Stimulated activated CD4-positive, alpha-beta T cell treated with anti-CD3 and anti-CD28 coated beads, Interleukin-2, amount 100 ng/mL, for 4 hours (primary cell): ENCODE results near the gene TMEM170A.
A peak's percentile ranks its signal among the peaks of the same experiment; 100 is the strongest.
"Not testable (repeated sequence)": the region's sequence is repeated elsewhere in the genome, so short reads cannot be mapped to it uniquely, and the experiment has no call there.

ENCODE experiments used
- DNase-seq: peaks from one replicate; pipeline ENCODE4 v3.0.0-alpha.2; 2020; ENCODE audit warnings: low read depth

The TMEM170A gene

DNA sequence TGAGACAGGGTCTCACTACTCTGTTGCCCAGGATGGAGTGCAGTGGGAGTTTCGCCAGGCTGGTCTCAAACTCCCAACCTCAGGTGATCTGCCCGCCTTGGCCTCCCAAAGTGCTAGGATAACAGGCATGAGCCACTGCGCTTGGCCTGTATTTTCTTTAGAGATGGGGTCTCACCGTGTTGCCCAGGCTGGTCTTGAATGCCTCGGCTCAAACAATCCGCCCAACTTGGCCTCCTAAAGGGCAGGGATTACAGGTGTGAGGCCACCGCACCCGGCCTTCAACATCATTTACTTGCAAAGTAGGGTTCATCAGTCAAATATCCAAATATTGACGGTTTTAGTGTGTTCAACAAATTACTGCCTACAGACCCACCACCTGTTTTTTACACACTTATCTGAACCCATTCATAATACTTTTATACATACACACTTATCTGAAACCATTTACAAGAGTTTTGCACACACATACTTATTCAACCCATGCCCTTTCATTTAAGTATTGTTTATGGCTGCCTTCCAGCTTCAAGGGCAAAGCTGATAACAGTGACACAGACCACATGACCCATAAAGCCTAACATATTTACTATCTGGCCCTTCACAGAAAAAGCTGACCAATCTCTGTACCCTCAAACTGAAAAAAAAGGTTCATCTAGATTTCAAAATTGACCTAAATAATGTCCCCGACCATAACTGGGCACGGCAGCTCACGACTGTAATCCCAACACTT lies 11.9 kb downstream of the TMEM170A start:
- no peak for DNase-seq

DNA sequence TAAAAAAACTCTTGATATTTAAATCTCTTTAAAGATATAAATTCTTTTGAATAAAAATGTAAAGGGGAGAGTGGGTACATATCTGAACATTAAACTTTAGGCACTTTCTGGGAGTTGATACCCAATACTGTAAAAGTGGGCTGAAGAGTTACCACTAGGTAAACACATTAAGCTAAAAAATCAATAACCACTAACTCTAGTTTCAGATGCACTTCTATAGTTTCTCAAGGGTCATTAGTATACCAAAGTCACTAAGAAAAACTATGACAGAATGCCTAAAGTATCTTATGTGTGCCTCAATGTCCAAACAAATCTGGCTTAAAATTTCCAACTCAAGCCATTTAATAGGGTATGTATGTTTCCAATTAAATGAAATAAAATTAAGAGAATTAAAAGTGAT lies 18.1 kb downstream of the TMEM170A start:
- DNase-seq, result no peak

DNA sequence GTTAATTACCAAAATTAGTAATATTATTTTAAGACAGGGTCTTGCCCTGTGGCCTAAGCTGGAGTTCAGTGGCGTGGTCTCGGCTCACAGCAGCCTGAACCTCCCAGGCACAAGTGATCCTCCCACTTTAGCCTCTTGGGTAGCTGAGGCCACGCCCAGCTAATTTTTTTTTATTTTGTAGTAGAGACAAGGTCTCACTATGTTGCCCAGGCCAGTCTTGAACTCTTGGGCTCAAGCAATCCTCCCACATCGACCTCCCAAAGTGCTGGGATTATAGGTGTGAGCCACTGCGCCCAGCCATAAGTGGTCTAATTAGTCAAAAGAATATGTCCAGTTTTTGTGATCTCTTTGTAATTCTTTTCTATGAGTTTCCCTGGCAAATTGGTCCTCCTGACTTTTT lies 19.2 kb downstream of the TMEM170A start:
- DNase-seq, result no peak

DNA sequence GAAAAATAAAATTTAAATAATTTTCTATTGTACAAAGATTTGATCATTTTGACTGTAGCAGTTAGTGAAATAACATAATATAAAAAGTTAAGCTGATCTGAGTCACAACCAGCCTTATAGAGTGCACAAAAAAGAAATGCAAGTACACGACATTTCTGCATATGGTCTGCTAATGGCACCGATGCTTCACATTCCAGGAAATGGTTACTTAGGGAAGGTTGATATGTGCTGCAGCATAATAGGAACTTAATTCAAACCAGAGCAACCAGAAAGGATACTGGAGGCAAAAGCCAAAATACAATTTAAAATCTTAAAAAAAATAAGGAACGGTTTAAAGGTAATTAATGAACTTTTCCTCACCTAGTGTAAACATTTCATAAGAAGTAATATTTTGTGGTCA lies 21.2 kb downstream of the TMEM170A start:
- DNase-seq, result no peak

DNA sequence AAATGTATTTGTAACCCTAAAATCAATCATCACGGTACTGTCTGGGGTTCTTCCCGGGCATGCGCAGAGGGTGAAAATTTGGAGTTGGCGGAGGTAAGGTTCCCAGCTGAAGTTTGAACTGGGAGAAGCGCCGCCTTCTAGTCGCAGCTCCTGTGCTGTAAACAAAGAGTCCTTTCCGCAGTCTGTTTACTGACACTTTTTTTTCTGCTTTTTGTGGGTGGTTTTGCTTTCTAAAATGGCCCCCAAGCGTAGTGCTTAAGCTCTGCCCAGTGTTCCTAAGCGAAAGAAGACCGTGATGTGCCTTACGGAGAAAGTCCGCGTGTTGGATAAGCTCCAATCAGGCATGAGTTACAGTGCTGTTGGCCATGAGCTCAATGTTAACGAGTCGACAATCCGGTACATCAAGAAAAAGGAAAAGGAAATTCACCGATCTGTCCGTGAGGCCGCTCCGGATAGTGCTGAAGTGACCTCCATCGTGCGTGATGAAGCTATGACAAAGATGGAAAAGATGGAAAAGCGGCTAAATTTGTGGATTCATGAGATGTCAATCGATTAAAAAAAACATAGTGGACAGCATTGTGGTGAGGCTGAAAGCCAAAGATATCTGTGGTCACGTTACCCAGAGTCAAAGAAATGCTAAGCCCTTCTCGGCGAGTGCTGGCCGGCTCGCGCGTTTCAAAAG lies 30.6 kb downstream of the TMEM170A start:
- DNase-seq, result no peak

DNA sequence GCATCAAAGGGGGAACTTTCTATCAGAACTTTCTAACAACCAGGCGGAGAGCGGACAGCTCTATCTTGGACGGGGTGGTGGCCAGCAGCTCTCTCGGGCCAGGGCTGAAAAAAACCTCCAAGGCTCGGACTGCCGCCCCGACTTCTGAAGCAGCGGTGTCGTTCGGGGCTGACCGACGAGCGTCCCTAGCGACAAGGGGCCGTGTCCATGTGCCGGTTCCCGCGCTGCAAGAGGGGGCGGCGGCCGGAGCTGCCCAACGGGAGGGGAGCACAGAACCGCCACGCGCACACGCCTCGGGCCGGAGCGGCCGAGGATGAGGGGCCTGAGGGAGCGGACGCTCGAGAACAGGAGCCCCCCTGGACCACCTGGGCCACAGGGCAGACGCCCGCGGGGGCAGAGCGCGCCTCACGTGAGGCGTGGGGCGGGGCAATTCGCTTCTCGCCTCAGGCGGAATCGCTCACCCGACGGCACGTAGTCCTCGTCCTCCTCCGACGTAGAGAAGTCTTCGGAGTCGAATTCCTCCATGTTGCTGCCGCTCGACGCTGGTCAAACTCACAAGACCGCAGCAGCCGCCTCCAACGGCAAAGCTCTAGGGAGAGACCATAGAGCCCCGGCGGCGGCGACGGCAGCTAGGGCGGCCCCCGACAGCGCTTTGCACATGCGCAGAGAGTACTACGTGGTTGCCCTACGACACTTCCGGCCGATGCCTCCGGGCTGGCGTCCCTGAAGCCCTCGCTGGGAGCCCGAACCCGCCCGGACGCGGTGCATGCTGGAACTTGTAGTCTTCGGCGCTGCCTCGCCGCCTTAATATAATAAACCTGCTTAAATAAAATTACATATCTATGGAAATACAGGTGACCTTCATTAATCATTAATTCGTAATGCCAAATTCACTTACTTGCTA lies 31.4 kb downstream of the TMEM170A start, which contains the start of gene CFDP1:
Gene CFDP1, minus strand, starts transcription at position 676 of the 904 bp plus-strand sequence. Its CDS starts 151 bp downstream, at position 525.
- peak; percentile 93 for DNase-seq

DNA sequence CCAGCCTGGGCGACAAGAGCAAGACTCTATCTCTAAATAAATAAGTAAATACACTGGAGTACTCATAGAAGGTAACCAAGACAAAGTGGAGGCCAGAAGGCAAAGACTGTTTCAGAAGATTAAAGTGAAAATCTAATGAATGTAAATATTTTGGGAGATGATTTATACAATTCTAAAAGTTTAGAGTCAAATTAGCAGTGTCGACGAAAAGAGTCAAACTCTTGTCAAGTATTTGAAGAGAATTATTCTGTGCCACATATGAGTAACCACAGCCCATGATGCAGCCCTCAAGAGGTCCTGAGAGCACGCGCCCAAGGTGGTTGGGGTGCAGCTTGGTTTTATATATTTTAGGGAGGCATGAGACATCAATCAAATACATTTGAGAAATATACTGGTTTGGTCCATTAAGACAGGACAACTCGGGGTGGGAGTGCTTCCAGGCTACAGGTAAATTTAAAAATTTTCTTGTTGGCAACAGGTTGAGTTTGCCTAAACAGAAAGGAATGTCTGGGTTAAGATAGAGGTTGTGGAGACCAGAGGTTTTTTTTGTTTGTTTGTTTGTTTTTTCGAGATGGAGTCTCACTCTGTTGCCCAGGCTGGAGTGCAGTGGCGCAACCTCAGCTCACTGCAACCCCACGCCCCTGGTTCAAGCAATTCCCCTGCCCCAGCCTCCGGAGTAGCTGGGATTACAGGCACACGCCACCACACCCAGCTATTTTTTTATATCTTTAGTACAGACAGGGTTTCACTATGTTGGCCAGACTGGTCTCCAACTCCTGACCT lies 34.7 kb downstream of the TMEM170A start:
- no peak for DNase-seq

DNA sequence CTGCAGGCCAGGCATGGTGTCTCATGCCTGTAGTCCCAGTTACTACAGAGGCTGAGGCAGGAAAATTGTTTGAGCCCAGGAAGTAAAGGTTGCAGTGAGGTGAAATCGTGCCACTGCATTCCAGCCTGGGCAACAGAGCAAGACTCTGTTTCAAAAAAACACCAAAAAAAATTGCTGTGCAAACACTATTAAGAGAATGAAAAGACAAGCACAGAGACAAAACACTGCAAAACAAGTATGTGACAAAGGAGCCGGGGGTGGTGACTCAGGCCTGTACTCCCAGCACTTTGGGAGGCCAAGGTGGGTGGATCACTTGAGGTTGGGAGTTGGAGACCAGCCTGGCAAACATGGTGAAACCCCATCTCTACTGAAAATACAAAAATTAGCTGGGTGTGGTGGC lies 38.0 kb downstream of the TMEM170A start:
- DNase-seq, result not testable (repeated sequence)

DNA sequence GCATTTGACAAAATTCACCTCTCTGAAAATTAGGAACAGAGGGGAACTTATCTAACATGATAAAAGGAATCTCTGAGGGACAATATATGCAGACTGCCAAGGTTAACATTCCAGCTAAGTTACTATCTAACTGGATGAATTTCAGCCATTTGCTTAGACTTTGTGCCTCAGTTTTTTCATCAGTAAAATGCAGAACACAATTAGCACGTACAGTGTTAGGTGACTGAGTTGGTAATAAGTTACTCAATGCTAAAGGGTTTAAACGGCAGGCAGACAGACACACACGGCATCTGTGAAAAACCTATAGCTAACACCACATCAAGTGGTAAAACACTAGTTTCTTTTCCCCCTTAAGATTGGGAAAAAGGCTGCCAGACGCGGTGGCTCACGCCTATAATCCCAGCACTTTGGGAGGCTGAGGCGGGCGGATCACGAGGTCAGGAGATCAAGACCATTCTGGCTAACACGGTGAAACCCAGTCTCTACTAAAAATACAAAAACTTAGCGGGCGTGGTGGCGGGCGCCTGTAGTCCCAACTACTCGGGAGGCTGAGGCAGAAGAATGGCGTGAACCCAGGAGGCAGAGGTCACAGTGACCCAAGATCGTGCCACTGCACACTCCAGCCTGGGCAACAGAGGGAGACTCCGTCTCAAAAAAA lies 40.3 kb downstream of the TMEM170A start:
- not testable (repeated sequence) for DNase-seq

DNA sequence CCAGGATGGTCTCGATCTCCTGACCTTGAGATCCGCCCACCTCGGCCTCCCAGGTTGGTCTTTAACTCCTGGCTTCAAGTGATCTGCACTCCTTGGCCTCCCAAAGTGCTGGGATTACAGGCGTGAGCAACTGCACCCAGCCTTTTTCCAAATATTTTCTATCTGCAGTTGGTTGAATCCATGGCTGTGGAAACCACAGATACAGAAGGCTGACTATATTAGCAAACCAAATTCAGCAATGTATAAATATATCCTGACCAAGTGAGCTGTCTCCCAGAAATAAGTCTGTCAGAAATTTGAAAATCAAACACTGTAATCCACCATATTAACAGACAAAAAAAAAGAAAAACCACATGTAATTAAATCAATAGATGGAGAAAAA lies 40.8 kb downstream of the TMEM170A start:
- no peak for DNase-seq

DNA sequence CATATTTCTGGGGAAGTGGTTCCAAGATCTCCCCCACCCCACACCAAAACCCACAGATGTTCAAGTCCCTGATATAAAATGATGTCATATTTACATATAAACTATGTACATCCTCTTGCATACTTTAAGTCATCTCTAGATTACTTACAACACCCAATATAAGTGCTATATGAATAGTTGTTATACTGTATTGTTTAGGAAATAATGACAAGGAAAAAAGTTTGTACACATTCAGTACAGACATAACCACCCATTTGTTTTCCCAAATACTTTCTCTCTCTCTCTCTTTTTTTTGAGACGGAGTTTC lies 42.7 kb downstream of the TMEM170A start:
- no peak for DNase-seq

DNA sequence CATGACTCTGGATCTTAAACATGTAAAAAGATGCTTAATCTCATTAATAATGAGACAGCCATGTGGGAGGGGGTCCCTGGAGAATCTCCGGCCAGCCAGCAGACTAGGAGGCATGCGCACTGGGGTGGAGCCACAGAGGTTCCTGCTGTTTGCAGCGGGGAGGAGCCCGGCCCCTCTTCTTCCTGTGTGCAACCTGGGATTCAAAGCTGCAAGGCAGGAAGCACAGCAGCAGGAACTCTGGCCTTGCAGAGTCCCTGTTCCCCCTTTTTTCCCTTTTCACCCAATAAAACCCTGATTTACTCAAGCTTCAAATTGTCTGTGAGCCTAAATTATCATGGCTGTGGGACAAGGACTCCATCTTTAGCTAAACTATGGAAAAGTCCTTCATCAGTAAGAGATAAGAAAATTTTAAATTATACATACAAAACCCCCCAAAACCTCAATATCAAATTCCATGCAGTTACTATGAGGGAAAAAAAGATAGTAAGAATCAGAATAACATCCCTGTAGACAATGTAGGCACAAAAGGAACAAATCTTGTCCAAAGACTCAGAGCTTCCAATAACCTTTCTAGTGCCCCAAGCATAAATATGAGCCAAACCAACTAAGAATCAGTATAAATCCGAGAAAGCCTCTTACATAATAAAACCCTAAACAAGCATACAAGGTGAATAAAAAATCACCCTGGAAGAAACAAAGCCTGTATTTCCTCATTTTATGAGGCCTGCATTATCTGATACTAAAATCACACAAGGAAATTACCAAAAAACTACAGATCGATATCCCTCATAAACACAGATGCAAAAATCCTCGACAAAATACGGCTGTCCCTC lies 43.3 kb downstream of the TMEM170A start:
- DNase-seq, result no peak

DNA sequence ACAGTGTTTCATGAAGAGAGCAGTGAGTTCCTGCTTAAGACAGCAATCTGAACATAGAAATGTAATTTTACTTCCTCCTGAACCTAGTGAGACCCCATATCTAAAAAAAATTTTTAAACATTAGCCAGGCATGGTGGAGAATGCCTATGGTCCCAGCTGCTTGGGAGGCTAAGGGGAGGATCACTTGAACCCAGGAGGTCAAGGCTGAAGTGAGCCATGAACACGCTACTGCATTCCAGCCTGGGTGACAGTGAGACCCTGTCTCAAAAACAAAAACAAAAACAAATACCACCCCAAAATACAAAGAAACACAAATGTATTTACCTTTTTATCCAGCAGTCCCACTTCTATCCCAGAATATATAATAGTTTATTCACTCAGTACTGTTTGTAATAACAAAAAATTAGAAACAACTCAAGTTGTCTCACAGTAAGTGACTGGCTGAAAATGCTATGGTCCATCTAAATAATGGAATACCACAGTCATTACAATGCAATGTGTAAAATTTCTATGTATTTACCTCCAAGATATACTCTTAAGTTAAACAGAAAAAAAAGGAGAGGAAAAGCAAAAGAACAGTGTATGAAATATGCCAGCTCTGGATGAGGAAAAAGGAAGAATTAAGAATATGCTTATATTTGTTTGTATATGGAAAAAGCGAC lies 47.5 kb downstream of the TMEM170A start:
- no peak for DNase-seq

DNA sequence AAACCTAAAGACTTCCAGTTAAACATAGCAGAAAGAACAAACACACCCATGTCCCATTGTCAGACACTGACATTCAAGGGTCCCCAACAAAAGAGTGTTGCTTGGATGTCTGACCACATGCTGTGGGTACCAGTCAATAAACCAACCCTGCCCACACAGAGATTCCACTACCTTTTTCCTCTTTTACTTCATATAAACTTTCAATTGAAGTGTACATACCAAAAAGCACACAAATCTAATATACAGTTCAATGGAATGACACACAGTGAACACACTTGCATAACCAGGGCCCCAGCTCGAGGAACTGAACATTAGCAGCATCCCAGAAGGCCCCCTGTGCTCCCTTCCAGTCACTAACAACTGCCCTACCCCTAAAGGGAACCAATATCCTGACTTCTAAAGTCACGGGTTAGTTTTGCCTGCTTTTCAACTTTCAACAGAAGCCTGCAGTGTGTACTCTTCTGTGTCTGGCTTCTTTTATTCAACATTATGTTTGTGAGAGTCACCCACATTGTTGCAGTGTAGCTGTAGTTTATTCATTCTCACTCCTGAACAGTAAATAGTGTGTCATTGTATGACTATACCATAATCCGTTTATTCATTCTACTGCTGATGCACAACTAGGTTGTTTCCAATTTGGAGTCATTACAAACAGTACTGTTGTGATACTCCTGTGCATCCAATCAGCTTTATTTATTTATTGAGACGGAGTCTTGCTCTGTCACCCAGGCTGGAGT lies 49.2 kb downstream of the TMEM170A start:
- DNase-seq, result no peak

DNA sequence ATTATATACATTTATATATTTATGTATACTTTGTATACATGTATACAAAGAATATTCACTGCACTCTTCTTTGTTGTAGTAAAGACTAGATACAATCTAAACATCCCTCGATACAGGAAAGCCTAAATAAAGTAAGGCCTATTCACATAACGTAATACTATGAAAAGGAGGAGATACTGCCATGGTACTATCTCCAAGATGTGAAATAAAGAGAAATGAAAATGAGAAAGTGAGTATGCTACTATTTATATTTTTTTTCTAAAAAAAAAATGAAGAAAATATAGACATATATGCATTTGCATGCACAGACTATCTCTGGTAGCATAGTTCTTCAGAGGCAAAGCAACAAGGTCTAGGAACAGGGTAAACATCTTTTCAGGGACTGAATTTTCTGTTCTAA lies 50.5 kb downstream of the TMEM170A start:
- no peak for DNase-seq

DNA sequence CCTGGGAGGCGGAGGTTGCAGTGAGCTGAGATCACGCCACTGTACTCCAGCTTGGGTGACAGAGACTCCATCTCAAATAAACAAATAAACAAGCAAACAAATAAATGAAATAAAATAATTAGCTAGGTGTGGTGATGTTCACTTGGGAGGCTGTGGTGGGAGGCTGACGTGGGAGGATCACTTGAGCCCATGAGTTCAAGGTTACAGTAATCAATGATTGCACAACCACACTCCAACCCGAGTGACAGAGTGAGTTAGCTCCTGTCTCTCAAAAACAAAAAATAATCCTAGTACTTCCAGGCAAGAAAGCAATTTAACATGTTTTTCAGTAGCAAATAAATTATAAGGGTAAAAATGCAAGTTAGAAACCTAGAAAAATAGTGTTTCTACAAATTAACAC lies 57.5 kb downstream of the TMEM170A start:
- no peak for DNase-seq

DNA sequence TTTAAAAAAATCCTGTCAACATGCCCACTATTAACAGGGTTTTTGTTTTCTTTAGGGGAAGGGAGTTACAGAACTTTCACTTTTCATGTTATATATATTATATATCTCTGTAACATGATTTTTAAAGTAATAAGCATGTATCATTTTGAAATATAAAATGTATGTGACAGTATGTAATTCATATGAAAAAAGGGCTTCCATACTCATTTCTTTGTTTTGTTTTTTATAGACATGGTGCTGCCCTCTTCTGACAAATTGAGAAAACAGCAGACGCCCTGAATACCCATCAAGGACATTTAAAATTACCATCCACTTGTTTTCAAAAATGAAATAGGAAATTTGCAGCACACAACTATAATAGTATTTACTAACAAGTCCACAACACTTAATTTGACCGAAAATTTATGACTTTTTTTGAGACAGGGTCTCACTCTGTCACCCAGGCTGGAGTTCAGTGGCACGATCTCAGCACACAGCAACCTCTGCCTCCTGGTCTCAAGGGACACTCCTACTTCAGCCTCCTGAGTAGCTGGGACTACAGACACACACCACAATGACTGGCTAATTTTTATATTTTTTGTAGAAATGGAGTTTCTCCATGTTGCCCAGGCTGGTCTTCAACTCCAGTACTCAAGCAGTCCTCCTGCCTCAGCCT lies 61.5 kb downstream of the TMEM170A start:
- DNase-seq, result no peak

DNA sequence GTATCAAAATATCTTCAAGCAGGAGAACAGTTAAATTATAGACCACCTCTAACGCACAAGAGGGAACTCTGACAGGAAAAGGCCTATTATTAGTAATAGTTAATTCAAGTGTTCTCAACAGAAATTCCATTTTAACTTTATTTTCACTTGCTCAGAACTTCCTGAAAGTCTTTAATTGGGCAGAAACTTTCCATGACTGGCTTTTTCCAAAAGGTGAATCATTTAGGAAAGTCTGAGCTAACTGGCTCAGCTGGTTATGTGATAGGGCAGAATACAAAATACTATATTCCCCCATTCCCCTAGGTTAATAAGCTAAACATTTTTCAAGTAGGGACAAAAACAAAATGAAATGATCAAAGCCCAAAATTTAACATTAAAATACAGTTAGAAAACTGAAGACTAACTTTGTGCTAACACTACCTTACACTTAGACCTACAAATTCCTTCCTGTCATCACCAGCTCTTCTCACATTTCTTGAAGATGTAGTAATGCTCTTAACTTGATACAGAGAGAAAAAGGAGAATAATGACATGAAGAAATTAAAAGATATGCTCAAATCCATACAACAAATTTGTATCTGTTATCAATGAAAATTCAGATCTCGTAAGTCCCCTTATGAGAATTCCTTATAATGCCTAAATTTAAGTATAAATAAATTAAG lies 62.2 kb downstream of the TMEM170A start:
- no peak for DNase-seq
